ELR (cell line): Measurements from ENCODE around the gene ZNF516.
"Not testable (repeated sequence)": the region's sequence is repeated elsewhere in the genome, so short reads cannot be mapped to it uniquely, and the experiment has no call there.

Source experiments
- DNase-seq: peaks from one replicate; pipeline ENCODE4 v3.0.0-alpha.2; 2015; ENCODE audit warnings: low read depth

Gene ZNF516

GRCh38 chr18:76495006-76495370 lies at the start of gene ZNF516:
Gene ZNF516, minus strand, starts transcription at chr18:76495242. Its CDS starts 52,188 bp downstream, at chr18:76443054.
- DNase-seq: peak; percentile 59

GRCh38 chr18:76538846-76539245 lies 43.8 kb upstream of the ZNF516 start:
- DNase-seq: no peak

GRCh38 chr18:76537621-76538020 lies 42.6 kb upstream of the ZNF516 start:
- no peak for DNase-seq

GRCh38 chr18:76536593-76536992 lies 41.6 kb upstream of the ZNF516 start:
- not testable (repeated sequence) for DNase-seq

- DNase-seq: no peak
Measured at GRCh38 chr18:76532875-76533274, 37.8 kb upstream of the ZNF516 start.

- no peak for DNase-seq
Measured at GRCh38 chr18:76530846-76531245, 35.8 kb upstream of the ZNF516 start.

- DNase-seq: no peak
Measured at GRCh38 chr18:76530391-76530790, 35.3 kb upstream of the ZNF516 start.

GRCh38 chr18:76529433-76529811 lies 34.4 kb upstream of the ZNF516 start:
- no peak for DNase-seq

- DNase-seq: peak; percentile 60
Measured at GRCh38 chr18:76528477-76529432, 33.7 kb upstream of the ZNF516 start.

- DNase-seq: no peak
Measured at GRCh38 chr18:76525911-76526310, 30.9 kb upstream of the ZNF516 start.

GRCh38 chr18:76524900-76525698 lies 30.1 kb upstream of the ZNF516 start:
- peak; percentile 65 for DNase-seq

GRCh38 chr18:76524477-76524876 lies 29.4 kb upstream of the ZNF516 start:
- DNase-seq: no peak

- no peak for DNase-seq
Measured at GRCh38 chr18:76522551-76522950, 27.5 kb upstream of the ZNF516 start.

- peak; percentile 11 for DNase-seq
Measured at GRCh38 chr18:76522122-76522503, 27.1 kb upstream of the ZNF516 start.

- no peak for DNase-seq
Measured at GRCh38 chr18:76521417-76522121, 26.5 kb upstream of the ZNF516 start.

GRCh38 chr18:76518860-76519538 lies 24.0 kb upstream of the ZNF516 start:
- peak; percentile 13 for DNase-seq

- DNase-seq: peak; percentile 65
Measured at GRCh38 chr18:76518123-76518859, 23.2 kb upstream of the ZNF516 start.

GRCh38 chr18:76515576-76515975 lies 20.5 kb upstream of the ZNF516 start:
- no peak for DNase-seq

- DNase-seq: no peak
Measured at GRCh38 chr18:76514573-76514972, 19.5 kb upstream of the ZNF516 start.

- no peak for DNase-seq
Measured at GRCh38 chr18:76507830-76508385, 12.9 kb upstream of the ZNF516 start.
